Measurements from ENCODE around the gene NUMA1.

Gene NUMA1

DNA sequence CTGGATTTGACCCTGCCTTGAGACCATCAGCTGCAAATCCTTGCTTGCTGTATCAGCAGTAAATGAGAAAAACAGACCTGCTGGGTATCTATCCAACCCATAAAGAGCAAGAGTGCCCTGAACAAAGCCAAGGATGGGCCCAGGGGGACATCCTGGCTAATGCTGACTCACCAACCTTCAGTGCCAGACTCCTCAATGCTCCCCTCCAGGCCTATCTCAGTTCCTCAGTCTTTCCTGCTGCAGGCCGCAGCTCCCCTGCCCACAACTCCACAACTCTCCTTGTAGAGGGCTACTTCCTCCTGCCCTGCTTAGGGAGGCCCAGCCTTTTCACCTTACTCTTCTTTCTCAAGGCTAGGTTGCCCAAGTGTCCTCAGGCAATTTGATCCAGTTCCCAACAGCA lies 20.1 kb upstream of the NUMA1 start:
- no peak for DNase-seq (ENCODE audit: low read depth)

DNA sequence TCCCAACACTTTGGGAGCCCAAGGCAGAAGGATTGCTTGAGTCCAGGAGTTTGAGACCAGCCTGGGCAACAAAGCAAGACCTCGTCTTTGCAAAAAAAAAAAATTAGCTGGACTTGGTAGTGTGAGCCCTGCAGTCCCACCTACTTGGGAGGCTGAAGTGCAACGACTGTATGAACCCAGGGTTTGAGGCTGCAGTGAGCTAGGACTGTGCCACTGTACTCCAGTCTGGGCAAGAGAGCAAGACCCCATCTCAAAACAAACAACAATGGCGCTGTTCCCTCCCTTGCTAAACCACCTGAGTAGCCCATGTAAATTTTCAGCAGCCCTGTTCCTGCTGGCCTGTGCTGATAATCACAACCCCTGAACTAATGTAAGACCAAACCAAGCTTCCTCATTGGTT lies 19.7 kb upstream of the NUMA1 start:
- DNase-seq (ENCODE audit: low read depth), result no peak

DNA sequence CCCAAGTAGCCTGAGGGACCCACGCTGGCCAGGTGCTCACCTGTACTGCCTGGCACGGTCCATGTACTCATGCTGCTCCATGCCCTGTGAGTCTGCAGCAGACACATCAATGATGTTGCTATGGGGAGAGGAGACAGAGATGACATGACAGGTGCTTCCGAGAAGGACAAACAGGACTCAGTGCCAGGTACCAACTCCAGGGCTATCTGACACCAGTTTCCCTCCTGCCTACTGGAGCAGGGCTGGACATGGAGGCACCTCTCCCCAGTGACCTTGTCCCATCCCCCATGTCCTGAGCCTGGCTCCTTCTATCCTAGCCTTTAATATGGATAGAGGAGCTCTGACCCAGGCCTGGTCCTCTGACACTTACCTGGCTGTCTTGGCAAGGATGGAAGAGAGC lies 18.4 kb upstream of the NUMA1 start:
- DNase-seq (ENCODE audit: low read depth), result no peak

- DNase-seq (ENCODE audit: low read depth), result peak; percentile 45
These were observed 10.9 kb upstream of the NUMA1 start for GRCh38 chr11:72091292-72091691.

GRCh38 chr11:72088076-72088808 lies 7.9 kb upstream of the NUMA1 start:
- no peak for DNase-seq (ENCODE audit: low read depth)

DNA sequence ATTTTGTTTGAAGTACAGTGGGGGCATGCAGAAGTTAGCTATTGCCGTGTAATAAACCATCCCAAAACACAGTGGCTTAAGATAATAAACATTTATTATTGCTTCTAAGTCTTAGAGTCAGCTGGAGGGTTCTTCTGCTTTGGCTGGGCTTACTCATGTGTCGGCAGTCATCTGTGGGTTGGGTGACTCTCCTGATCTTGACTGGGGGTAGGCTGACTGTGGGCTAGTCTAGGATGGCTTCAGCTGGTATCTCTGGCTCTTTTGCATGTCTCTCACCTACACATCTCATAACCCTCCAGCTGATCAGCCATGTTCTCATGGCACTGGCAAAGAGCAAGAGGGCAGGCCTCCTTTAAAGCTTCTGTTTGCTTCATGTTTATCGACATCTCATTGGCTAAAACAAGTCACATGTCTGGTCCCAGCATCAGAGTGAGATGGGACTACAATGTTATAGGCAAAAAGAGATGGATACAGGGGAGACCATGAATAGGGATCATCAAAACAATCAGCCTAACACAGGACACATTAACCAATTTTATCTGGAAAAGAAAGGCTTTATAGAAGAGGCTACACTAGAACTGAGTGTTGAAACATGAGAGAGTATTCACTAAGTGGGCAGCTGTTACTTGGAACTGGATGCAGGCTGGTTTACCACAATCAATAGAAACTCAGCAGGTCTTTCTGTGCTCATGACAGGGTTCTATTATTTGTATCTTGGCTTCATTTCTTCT lies 5.4 kb upstream of the NUMA1 start:
- DNase-seq (ENCODE audit: low read depth), result no peak

- DNase-seq (ENCODE audit: low read depth), result no peak
These were observed 4.6 kb upstream of the NUMA1 start for GRCh38 chr11:72084965-72085364.

GRCh38 chr11:72084076-72084475 lies 3.7 kb upstream of the NUMA1 start:
- DNase-seq (ENCODE audit: low read depth), result no peak

DNA sequence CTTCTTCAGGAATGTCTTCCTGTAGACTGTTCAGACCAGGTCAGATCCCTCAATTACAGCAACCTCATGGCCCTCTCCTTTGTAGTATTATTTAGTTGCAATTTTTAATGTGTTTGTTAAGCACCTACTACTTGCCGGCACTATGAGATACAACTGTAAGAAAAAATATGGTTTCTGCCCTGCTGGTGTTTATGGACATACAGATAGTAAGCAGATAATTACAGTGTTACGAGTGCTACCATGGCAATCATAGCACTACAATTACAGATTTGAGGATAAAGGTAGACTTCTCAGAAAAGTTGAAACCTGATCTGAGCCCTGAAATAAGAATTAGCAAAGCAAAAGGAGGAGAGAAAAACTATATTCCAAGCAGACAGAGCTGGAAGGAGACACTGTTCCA lies 3.1 kb upstream of the NUMA1 start:
- DNase-seq (ENCODE audit: low read depth), result no peak

DNA sequence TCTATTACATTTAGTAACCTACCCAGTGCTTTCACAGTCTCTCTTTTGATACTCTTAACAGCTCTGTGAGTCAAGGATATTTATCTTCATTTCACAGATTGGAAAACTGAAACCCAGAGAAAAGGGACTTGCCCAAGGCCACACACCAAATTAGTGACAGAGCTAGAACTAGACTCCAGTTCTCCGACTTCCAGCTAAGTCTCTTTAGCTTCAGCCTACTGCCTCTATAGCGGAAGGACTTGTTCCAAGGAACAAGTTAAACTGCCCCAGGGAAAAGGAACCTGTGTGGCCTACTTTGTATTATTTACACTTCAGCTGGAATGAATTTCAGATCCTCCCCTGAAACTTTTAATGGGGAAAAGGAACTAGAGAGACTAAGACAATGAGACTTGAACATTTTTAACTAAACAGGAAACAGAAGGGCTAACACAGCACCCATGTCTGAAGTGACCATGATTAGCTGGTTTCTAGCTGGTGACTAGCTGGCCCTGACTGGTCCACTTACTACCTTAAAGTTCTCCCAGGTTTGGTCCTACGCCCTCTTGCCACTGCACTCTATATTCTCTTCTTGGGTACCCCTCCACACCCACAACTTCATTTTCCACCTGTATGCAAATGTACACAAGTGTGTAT lies 1.6 kb upstream of the NUMA1 start:
- DNase-seq (ENCODE audit: low read depth), result no peak

DNA sequence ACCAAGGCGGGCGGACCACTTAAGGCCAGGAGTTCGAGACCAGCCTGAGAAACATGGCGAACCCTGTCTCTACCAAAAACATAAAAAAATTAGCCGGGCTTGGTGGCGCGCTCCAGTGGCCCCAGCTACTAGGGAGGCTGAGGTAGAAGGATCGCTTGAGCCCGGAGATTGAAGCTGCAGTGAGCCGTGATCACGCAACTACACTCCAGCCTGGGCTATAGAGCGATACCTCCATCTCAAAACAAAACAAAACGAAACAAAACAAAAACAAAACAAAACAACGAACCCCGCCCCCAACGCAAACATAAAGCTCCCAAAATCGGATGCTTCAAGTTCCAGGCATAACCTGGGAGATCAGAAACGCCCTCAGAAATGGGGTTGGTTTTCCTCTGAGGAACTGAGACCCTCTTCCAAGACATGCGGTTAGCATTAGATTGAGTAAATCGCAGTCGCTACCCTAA lies 872 bp upstream of the NUMA1 start:
- DNase-seq (ENCODE audit: low read depth), result no peak

DNA sequence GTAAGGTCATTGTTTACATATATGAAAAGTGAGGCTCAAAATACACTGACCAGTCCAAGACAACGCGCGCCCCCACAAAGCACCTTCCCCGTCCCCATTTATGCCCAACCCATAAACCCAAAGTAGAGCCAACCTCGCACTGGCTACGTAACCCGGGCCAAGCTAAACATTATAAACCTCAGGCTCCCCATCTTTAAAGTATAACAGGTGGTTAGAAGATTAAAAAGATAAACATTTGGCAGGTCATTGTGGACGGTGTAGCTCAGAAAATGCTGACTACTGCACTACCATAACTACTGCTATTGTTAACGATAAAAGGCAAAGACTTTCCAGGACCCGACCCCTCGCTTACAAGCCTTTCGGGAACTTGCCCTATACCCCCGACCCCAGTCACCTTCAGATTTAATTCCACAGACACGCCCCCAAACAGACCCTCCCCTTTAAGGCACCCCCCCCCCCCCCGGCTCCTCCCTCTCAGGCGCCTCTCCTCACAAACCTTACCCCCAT lies 470 bp downstream of the NUMA1 start:
- no peak for DNase-seq (ENCODE audit: low read depth)

DNA sequence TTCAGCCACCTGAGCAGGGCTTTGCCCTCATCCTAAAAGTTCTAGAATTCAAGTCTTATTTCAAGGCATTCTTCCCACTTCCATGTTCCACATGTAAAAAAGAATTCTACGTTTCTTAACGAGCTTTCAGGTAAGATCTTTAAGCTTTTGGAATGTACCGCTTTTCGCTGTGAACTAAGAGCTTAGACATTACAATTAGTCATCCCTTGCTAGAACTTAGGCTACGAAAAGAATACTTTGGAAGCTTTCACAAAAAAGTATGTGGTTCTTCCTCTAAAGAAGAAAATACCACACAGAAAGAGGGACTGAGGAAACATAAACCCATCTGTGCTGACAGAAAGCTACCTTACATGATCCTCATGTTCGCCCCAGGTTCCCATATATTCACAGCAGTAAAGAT lies 1.9 kb downstream of the NUMA1 start:
- DNase-seq (ENCODE audit: low read depth), result no peak

DNA sequence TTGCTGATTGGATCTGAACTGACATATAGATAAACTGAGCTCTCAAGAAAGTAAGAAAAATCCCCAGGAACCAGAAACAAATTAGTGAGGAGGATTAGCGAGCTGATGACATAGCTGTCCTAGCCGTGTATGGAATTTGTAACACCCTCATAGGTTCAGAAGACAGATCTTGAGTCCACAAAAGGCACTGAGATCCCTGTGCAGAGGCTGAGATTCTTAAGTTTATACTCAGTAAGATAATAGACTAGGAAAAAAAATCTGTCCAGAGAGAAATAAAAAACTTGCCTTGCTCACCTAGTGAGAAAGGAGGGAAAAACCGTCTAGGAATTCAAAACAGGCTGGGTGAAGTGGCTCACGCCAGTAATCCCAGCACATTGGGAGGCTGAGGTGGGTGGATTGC lies 4.6 kb downstream of the NUMA1 start:
- DNase-seq (ENCODE audit: low read depth), result no peak

DNA sequence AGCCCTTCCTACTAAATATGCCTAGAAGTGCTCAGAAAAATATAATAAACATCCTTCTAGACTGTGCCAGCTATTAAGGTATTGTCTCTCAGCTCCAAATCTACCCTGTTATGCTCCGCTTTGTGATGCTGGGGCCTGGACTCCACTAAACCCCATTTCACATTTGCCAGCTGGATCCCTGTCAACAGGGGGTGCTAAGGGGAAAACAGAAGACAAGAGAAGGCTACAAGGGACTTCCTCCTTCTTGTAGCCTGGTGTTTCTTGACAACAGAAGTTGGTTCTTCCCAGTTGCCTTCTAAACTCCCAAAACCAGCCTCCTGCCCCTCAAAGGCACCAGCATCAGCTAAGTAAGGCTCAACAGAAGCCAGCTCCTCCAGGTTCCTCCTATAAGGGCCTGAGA lies 5.2 kb downstream of the NUMA1 start:
- no peak for DNase-seq (ENCODE audit: low read depth)

DNA sequence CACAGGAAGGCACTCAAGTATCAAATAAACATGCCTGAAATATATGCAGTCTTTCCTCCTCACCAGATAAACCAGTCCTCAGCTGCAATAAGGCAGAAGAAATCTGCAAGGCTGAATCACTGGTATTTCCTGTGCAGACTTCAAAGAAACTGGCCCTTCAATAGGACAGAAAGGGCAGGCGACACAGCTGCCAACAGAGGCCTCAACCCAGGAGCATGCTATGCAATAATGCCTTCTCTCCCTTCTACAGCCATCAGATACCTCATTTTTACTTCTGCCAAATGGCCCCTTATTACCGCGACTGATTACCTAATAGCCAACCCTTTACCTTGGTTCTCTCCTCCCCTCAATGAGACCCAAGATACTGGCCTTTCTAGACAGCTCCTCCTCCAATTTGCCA lies 8.0 kb downstream of the NUMA1 start:
- DNase-seq (ENCODE audit: low read depth), result no peak

- DNase-seq (ENCODE audit: low read depth), result no peak
These were observed 9.9 kb downstream of the NUMA1 start for GRCh38 chr11:72070491-72070890.

DNA sequence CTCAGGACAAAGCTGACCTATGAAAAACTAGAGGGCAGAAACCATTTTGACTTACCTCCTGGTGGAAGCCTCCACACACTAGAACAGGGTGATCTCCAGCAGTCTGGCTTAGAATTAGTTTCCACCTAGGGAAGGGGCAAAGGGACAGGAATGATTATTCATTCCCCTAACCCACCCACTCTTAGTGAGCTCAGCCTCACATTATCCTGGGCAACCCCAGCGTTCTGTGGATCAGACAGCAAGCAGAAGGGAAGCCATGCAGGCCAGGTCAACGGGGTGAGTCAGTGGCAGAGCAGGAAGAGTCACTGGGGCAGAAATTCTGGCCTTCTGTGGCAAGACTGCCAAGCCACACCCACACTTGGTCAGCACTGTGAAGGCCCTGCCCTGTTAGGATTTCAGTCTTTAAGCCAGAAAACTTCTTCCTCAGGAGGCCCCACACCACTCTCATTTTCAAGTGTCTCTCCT lies 10.5 kb downstream of the NUMA1 start:
- peak; percentile 89 for DNase-seq (ENCODE audit: low read depth)

DNA sequence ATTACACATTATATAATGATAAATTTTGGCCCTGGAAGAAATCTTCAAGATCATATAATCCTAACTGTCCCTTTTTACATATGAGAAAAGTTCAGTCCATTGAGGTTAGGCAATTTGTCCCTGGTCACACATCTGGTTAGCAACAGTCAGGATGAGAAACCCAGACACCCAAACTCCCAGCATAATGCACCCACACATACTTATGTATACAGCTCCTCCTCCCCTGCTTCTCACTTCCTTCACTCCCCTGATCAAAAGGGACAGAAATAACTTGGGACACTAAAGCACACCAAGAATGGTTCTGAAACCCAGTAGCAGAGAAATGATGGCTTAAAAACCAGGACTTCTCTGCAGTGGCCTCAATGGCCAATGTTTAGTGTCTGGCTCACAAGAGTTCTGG lies 11.1 kb downstream of the NUMA1 start:
- no peak for DNase-seq (ENCODE audit: low read depth)

DNA sequence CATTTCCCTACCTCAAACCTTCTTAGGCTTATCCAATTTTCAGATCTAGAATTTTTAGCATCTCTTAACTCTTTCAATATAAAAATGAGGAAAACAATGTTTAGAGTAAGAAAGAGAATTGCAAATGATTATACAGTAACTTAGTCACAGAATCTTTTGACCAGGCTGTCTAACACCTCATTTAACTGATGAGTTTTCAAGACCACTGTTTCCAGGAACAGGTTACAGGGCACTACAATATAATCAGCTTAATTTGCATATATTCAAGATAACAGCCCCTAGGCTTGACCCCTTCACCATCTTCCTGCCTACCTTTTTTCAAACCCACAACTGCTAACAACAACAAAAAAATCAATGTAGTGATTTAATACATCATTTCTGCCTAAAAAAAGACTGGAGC lies 12.7 kb downstream of the NUMA1 start:
- DNase-seq (ENCODE audit: low read depth), result no peak

GRCh38 chr11:72067266-72067665 lies 13.1 kb downstream of the NUMA1 start:
- no peak for DNase-seq (ENCODE audit: low read depth)

- DNase-seq (ENCODE audit: low read depth), result no peak
These were observed 13.5 kb downstream of the NUMA1 start for GRCh38 chr11:72066855-72067254.

All from stromal cell of bone marrow (primary cell).